ENCODE measurements around the gene TENM4.

Gene TENM4

DNA sequence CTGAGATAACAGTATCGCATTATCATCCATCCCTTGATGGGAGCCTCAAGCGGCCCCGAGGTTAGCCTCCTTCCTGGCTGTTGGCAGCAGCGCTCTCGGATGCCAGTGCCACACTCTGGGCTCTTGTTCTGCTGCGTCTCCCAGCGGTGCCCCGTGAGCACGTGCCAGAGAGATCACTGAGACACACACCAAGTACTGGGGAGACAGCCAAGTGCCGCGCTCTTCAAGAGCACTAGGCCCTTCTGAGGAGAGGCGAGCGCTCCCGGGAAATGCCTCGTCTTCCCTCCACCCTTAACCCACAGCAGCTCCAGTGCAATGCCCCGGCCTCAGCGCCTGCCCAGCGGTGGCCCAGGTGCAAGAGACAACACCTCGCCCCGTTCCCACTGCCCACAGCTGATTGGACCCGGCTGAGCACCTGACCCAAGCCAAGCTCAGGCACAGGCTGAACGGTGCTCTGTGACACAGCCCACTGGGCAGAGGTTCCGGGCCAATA, 617.9 kb downstream of the TENM4 start:
- DNase-seq, result no peak

- DNase-seq, result no peak
Measured at GRCh38 chr11:78821371-78822306, 619.2 kb downstream of the TENM4 start.

DNA sequence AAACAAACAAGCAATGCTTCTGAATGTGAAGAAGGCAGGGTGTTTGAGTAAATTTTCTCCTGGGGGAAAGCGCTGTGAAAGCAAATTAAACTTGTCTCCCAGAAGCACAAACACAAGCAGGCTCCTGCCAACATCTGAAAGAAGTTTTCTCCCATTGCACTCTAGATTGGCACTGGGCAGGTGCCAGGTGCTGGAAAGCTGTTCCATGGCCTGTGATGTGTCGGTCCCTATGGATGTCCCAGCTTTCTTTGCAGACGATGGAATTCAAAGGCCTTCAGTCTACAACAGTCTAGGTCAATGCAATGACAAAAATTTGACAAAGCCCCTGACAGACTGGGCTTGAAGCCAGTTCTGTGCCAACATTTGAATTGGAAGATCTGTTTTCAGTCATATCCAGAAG, 620.1 kb downstream of the TENM4 start:
- DNase-seq, result no peak

GRCh38 chr11:78818201-78818600, 622.6 kb downstream of the TENM4 start:
- no peak for DNase-seq

DNA sequence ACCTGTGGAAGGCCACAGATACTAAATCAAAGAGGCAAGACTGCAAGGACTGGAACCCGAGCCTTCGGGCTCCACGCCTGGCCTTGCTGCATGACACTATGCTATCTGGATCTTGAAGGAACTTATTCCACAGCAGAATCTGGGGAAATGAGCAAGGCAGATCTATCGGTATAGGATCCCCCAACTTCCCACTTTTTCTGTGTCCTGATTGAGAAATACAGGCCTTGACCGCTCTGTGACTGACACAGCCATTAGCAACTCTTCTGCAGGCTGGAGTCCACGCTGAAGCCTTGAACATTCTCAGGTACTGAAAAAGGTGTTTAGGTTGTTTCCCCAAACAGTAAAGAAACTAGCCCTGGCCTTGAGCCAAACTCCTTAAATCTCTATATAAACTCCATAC, 625.0 kb downstream of the TENM4 start:
- DNase-seq, result peak in 1 of 2 donors; percentile 7

DNA sequence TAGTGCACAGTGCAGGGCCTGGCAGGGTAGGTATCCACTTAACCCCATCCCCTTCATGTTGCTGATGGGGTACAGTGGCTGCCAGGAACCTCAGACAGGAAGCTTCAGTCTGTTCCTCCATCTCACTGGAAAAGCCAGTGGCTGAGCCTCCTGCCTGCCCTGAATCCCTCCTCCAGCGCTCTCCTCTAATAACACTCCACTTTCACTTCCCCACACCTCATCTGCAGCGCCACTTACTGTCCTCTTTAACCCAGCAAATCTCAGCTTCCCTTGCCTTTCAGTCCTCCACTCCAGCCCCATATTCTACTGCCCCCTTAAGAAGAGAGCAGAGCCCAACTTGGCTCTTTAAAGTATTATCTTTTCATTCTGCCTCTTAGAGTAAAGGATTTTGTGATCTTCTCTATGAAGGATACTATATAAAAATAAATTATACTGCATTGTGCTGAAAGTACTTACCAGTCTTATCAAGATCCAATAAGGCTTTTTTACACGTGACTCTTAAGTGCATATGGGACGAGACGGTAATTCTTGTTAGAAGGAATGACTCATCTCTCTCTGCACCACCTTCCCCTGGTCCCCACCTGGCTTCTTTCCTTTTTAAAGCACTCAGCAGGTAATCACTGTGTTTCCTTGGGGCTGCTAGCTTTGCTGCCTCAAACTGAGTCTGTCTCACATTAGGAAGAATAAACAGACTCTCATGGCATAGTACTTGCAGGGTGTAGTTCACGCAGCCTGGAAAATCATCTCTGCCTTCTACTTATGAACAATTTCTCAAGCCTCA, 628.1 kb downstream of the TENM4 start:
- peak in 1 of 2 donors; percentile 14 for DNase-seq

DNA sequence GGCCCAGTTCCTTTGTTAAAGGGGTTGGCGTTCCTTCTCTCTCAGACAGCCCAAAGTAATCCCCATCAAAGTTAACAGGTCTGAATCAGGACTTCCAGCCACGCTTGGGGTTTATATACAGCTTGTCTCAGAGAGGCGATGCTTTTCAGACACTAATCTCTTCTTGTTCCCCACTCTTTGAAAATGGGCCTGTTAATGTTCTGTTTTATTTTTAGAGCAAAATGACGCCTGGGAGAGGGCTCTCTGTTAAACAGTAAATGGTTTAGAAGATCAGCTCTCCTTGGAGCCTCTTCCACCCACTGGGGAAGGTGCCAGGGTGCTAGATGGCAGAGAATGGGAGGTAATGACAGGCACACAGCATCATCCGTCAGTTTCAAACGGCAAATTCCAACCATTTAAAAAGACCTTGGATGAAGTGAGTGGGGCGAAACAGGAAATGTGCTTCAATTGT, 630.2 kb downstream of the TENM4 start:
- no peak for DNase-seq

DNA sequence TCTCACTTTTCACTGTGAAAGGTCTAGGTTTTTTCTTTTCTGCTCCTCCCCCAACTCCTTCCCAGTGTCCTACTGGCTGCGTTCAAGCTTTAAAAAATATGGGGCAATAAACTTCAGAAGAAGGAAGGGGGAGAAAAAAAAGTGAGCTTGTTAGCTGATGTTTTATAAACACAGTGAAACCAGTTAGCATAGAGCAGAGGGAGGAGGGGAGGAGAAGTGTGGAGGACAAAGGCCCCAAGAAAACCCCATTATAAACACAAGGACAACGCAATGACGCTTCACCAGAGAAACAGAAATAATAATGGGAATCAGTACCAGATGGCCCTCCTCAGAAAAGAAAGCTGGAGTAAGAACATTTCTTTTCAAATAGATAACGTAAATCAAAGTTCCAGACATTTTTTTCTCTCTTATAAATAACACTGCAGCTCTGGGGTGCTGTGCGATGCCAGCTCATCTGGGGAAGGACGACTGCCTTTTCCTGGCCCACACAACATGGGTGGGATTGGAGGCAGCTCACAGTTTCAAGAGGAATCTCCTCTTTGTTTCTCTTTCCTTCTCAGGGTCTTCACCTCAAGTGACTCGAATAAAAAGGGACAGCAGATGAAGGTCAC, 630.8 kb downstream of the TENM4 start:
- DNase-seq, result no peak

DNA sequence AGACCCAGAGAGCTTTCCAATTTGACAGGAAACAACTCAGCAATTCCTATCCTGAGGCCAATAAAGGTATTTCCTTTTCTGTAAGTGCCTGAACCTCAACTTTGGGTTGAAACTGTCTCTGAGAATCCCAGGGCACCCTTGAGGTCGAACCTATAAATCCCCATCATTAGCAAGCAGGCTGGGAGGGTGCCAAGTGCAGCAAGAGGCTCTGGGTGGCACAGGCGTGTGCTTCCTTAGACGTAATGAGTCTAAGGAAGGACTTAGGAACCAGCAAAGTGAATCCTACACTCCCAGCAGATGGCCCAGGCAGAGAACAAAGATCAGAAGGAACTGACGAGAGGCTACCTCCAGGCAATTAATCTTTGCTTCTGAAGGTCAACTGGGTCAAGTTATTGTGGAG, 631.9 kb downstream of the TENM4 start:
- DNase-seq, result no peak

- no peak for DNase-seq
Measured at GRCh38 chr11:78807351-78807750, 633.5 kb downstream of the TENM4 start.

GRCh38 chr11:78806214-78807004, 634.4 kb downstream of the TENM4 start:
- peak in 1 of 2 donors; percentile 62 for DNase-seq

- no peak for DNase-seq
Measured at GRCh38 chr11:78804991-78805390, 635.8 kb downstream of the TENM4 start.

- no peak for DNase-seq
Measured at GRCh38 chr11:78803995-78804394, 636.8 kb downstream of the TENM4 start.

- peak in 1 of 2 donors; percentile 25 for DNase-seq
Measured at GRCh38 chr11:78802058-78802761, 638.6 kb downstream of the TENM4 start.

- peak in 1 of 2 donors; percentile 52 for DNase-seq
Measured at GRCh38 chr11:78801161-78801884, 639.5 kb downstream of the TENM4 start.

DNA sequence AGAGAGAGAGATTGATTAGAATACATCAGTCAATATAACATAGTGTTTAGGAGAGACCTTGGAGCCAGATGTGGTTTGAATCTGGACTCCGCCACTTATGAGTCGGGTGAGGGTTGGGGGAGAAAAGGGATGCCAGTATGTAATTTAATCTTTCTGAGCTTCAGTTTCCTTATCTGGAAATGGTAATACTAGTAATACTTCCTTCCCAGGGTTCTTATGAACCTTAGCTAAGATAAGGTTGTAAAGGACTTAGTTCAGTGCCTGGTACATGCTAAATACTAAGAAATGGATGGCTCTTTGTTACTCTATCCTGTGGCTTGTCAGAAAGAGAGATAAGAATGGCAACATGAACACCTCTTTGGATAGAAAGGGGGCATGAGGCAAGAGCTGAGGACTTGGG, 640.1 kb downstream of the TENM4 start:
- DNase-seq, result no peak

GRCh38 chr11:78800096-78800690, 640.6 kb downstream of the TENM4 start:
- no peak for DNase-seq

DNA sequence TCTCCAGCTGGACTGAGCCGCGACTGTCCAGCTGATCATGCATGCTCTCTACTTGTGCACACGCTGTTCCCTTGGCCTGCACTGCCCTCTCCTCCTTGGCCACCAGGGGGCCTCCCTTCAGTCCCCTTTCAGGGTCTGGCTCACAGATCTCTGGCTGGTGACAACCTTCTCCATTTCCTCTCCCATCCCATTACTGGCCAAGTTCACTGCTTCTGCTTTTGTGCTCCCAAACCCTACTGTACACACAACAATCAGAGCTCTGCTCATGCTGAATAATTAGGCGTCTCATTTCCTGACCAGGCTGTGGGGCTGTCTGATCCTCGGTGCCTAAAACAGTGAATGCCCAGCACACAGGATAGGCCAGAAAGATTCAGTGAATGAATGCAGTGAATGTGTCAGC, 642.2 kb downstream of the TENM4 start:
- DNase-seq, result peak in 1 of 2 donors; percentile 60

DNA sequence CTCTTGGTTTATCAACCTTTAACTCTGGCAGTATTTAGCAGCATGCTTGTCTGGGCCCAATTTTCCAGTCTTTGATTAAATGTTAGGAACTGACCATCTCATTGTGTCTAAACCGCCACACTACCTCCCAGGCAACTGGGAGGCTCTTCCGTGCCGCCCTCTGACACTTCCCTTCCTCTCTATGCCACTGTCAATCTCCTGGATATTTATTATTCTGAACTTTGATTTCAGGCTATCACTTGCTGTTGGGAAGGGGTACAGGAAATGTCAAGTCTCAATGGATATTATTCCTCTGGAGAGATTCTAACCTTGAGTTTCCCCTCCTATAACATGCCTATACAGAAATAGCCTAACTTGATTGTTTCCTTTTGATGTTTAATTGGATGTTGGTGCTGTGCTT, 643.3 kb downstream of the TENM4 start:
- no peak for DNase-seq

- no peak for DNase-seq
Measured at GRCh38 chr11:78796956-78797355, 643.9 kb downstream of the TENM4 start.

Measured in CD4-positive, alpha-beta T cell treated with Interleukin-1 beta for 1 hour (primary cell).